ENCODE data around the gene RHOH.

RHOH gene

DNA sequence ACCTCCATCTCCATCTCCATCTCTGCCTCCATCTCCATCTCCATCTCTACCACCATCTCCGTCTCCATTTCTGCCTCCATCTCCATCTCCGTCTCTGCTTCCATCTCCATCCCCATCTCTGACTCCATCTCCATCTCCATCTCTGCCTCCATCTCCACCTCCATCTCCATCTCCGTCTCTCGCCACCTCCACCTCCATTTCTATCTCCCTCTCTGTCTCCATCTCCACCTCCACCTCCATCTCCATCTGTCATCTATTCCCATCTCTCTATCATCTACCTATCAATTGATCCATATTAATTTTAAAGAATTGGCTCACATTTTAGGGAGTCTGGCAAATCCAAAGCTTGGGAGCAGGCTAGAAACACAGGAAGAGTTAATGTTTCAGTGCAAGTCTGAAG is 98.7 kb downstream of the RHOH start:
- no peak for DNase-seq (ENCODE audit: low read depth in 3 of 3)
